Measurements from ENCODE around the gene KRT82.

The KRT82 gene

DNA sequence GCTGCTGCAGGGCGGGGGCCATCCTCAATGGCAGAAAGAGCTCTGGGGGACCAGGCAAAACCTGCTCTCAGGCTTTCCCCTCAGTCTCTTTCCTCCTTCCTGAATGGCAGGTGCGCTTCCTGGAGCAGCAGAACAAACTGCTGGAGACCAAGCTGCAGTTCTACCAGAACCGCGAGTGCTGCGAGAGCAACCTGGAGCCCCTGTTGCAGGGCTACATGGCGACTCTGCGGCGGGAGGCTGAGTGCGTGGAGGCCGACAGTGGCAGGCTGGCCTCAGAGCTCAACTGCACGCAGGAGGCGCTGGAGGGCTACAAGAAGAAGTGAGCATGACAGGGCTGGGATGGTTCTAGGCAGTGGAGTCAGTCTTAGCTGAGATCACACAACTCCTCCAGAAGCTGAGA, 62.0 kb downstream of the KRT82 start:
- Histone ChIP-seq H3K9ac (ENCODE audit: low read depth, low read length) (no peak overlapping the region), H3K27ac (ENCODE audit: low read length) (no peak overlapping the region), H3K4me3 (ENCODE audit: low read length) (no peak overlapping the region), H3K36me3 (ENCODE audit: insufficient read depth, low read depth, low read length) (no peaks in the 10 kb centered on the region), H3K27me3 (ENCODE audit: insufficient read depth, low read length) (no peaks in the 10 kb centered on the region; the same call in 1 of the 2 replicates), H3K9me3 (ENCODE audit: insufficient read depth, low read depth, low read length) (no peaks in the 10 kb centered on the region; the same call in 1 of the 2 replicates), H3K4me1 (ENCODE audit: insufficient read depth, low read length) (no peaks in the 10 kb centered on the region; the same call in 1 of the 2 replicates)
